ENCODE results near the gene HBG1. TPM values are rescaled to one million over a fixed set of nuclear protein-coding genes. Genes with fewer than 3 reads are reported as not detected.

HBG1 gene
- polyA plus RNA-seq, 3 donors: not detected

- no peak for TF ChIP-seq CTCF (IDR thresholded peaks at IDR 0.05)
- H3K27me3 Mint-ChIP-seq (ENCODE audit: low read depth in 3 of 3): peaks cover 0 to 2% (median 0%) of the 10 kb centered on the region in 3 donors
- H3K4me3 Mint-ChIP-seq: no peak overlapping the region
- Histone ChIP-seq H3K4me1 (ENCODE audit: control insufficient read depth in 1 of 2, insufficient read depth in 2 of 2, low read length in 2 of 2) (no peaks in the 10 kb centered on the region), H3K9ac (ENCODE audit: insufficient read depth, low read length, poor library complexity, severe bottlenecking) (no peak overlapping the region), H4K20me1 (ENCODE audit: insufficient read depth, low read length) (no peaks in the 10 kb centered on the region), H3K79me2 (ENCODE audit: insufficient read depth, low read length) (no peaks in the 10 kb centered on the region), H3K4me2 (replicated peaks; ENCODE audit: extremely low read depth, low read length, poor library complexity, severe bottlenecking) (no peak overlapping the region), H2AFZ (ENCODE audit: insufficient read depth, low read depth, low read length, poor library complexity, severe bottlenecking) (no peak overlapping the region), H3K27me3 (ENCODE audit: control insufficient read depth in 2 of 2, insufficient read depth in 2 of 2, low read length in 2 of 2) (no peaks in the 10 kb centered on the region), H3K36me3 (replicated peaks in 1 of 2; ENCODE audit: control insufficient read depth in 1 of 2, insufficient read depth in 2 of 2, low read length in 2 of 2) (no peaks in the 10 kb centered on the region), H3K9me3 (replicated peaks in 1 of 2; ENCODE audit: control insufficient read depth in 1 of 2, insufficient read depth in 1 of 2, low read length in 2 of 2) (no peaks in the 10 kb centered on the region), H3K4me3 (replicated peaks in 1 of 3; ENCODE audit: low read depth in 2 of 3, low read length in 3 of 3) (no peak overlapping the region), H3K27ac (ENCODE audit: low read depth in 1 of 2, low read length in 2 of 2) (no peak overlapping the region)
- H3K4me1 Mint-ChIP-seq: no peaks in the 10 kb centered on the region
- intact Hi-C loops (cut with micrococcal nuclease): no loop called here
- no peaks in the 10 kb centered on the region for H3K36me3 Mint-ChIP-seq
- 80% methylated on average over 1 of the region's 1 CpG for WGBS (ENCODE audit: insufficient coverage)
- H3K9me3 Mint-ChIP-seq: peaks cover 3 to 13% (median 7%) of the 10 kb centered on the region in 7 donors
- no peak for DNase-seq
- no peak overlapping the region for H3K27ac Mint-ChIP-seq
These were observed 26.0 kb downstream of the HBG1 start for GRCh38 chr11:5223686-5224085.

- no peak for DNase-seq
- Histone ChIP-seq H3K9ac (ENCODE audit: insufficient read depth, low read length, poor library complexity, severe bottlenecking) (no peak overlapping the region), H3K4me1 (ENCODE audit: control insufficient read depth in 1 of 2, insufficient read depth in 2 of 2, low read length in 2 of 2) (no peaks in the 10 kb centered on the region), H2AFZ (ENCODE audit: insufficient read depth, low read depth, low read length, poor library complexity, severe bottlenecking) (no peak overlapping the region), H3K27me3 (ENCODE audit: control insufficient read depth in 2 of 2, insufficient read depth in 2 of 2, low read length in 2 of 2) (no peaks in the 10 kb centered on the region), H3K9me3 (replicated peaks in 1 of 2; ENCODE audit: control insufficient read depth in 1 of 2, insufficient read depth in 1 of 2, low read length in 2 of 2) (no peaks in the 10 kb centered on the region), H3K79me2 (ENCODE audit: insufficient read depth, low read length) (no peaks in the 10 kb centered on the region), H3K4me3 (replicated peaks in 1 of 3; ENCODE audit: low read depth in 2 of 3, low read length in 3 of 3) (no peak overlapping the region), H3K36me3 (replicated peaks in 1 of 2; ENCODE audit: control insufficient read depth in 1 of 2, insufficient read depth in 2 of 2, low read length in 2 of 2) (no peaks in the 10 kb centered on the region), H4K20me1 (ENCODE audit: insufficient read depth, low read length) (no peaks in the 10 kb centered on the region), H3K27ac (ENCODE audit: low read depth in 1 of 2, low read length in 2 of 2) (no peak overlapping the region), H3K4me2 (replicated peaks; ENCODE audit: extremely low read depth, low read length, poor library complexity, severe bottlenecking) (no peak overlapping the region)
- Mint-ChIP-seq H3K4me1 (no peaks in the 10 kb centered on the region), H3K36me3 (no peaks in the 10 kb centered on the region), H3K9me3 (peaks cover 3 to 14% (median 7%) of the 10 kb centered on the region in 7 donors), H3K27ac (no peak overlapping the region), H3K4me3 (no peak overlapping the region), H3K27me3 (ENCODE audit: low read depth in 3 of 3) (peaks cover 0 to 2% (median 0%) of the 10 kb centered on the region in 3 donors)
- intact Hi-C loops (cut with micrococcal nuclease): no loop called here
- WGBS (ENCODE audit: insufficient coverage): 100% methylated on average over 6 of the region's 6 CpGs
- TF ChIP-seq CTCF (IDR thresholded peaks at IDR 0.05): no peak
These were observed 26.5 kb downstream of the HBG1 start for GRCh38 chr11:5223146-5223545.
